SU-DHL-6 (cell line): ENCODE data around the gene FAM53B.

Experiments
- H2AFZ ChIP-seq: fragments of 200-600 bp; sonication (generic); 2 replicates; pipeline ENCODE4 v1.6.1; 2014; ENCODE audit warnings: low read depth, mild to moderate bottlenecking, moderate library complexity, mixed read lengths, antibody characterized with exemption, low read length; ENCODE audit not compliant: severe bottlenecking
- H3F3A ChIP-seq: fragments of 200-600 bp; shearing (Covaris generic); 2 replicates; pipeline ENCODE4 v1.6.0; 2016; ENCODE audit warnings: antibody characterized with exemption, mild to moderate bottlenecking; ENCODE audit not compliant: insufficient read depth
- H3K27ac ChIP-seq: fragments of 200-600 bp; sonication (generic); 2 replicates; pipeline ENCODE4 v1.5.1; 2016; ENCODE audit warnings: low read depth, mild to moderate bottlenecking, low read length, moderate library complexity, mixed read lengths
- H3K27me3 ChIP-seq: fragments of 200-600 bp; sonication (generic), shearing (Covaris generic); 2 replicates; pipeline ENCODE4 v1.6.0; 2014; ENCODE audit warnings: mild to moderate bottlenecking, low read length
- H3K36me3 ChIP-seq: fragments of 200-600 bp; sonication (generic); 2 replicates; pipeline ENCODE4 v1.6.1; 2014; ENCODE audit warnings: mild to moderate bottlenecking, low read length, mixed read lengths
- H3K4me2 ChIP-seq: fragments of 300-600, 200-600 bp; shearing (Covaris generic), sonication (generic); 2 replicates; pipeline ENCODE4 v1.6.0; 2014; ENCODE audit warnings: low read length, low read depth, mild to moderate bottlenecking; ENCODE audit not compliant: poor library complexity, severe bottlenecking
- H3K4me3 ChIP-seq: fragments of 200-600 bp; sonication (generic); 2 replicates; pipeline ENCODE4 v1.5.1; 2014; ENCODE audit warnings: antibody characterized with exemption, low read length, mild to moderate bottlenecking, mixed read lengths; ENCODE audit not compliant: insufficient read depth, poor library complexity, severe bottlenecking
- H3K79me2 ChIP-seq: fragments of 200-600 bp; sonication (generic); 2 replicates; pipeline ENCODE4 v1.6.1; 2014; ENCODE audit warnings: mild to moderate bottlenecking, low read length, moderate library complexity; ENCODE audit not compliant: insufficient read depth
- H3K9ac ChIP-seq: fragments of 200-600 bp; sonication (generic); 2 replicates; pipeline ENCODE4 v1.7.0; 2014; ENCODE audit warnings: mild to moderate bottlenecking, low read length
- H3K9me2 ChIP-seq: fragments of 200-600 bp; sonication (generic); replicated peaks from 2 replicates; pipeline ENCODE4 v1.6.1; 2014; ENCODE audit warnings: low read length; ENCODE audit not compliant: insufficient read depth
- H3K9me3 ChIP-seq: fragments of 200-600 bp; sonication (generic); 2 replicates; pipeline ENCODE4 v1.6.1; 2014; ENCODE audit warnings: low read length, mixed read lengths; ENCODE audit not compliant: insufficient read depth
- H4K20me1 ChIP-seq: fragments of 200-600 bp; sonication (generic); 2 replicates; pipeline ENCODE4 v1.6.1; 2014; ENCODE audit warnings: low read depth, mild to moderate bottlenecking, antibody characterized with exemption, low read length, moderate library complexity, mixed read lengths
- EZH2phosphoT487 ChIP-seq: fragments of 200-600 bp; sonication (generic), shearing (Covaris generic); conservative IDR thresholded peaks from 2 replicates; pipeline ENCODE4 v1.6.1; 2018; ENCODE audit warnings: mild to moderate bottlenecking, antibody characterized with exemption, low read length, moderate library complexity, mixed read lengths
- TF ChIP-seq, protein P1 (sequence below): fragments of 200-600 bp; sonication (generic); IDR thresholded peaks from one replicate; pipeline ENCODE4 v1.5.1; 2017; ENCODE audit warnings: antibody characterized with exemption, mild to moderate bottlenecking, low read length, moderate library complexity; ENCODE audit not compliant: insufficient read depth, poor library complexity, severe bottlenecking

FAM53B gene

DNA sequence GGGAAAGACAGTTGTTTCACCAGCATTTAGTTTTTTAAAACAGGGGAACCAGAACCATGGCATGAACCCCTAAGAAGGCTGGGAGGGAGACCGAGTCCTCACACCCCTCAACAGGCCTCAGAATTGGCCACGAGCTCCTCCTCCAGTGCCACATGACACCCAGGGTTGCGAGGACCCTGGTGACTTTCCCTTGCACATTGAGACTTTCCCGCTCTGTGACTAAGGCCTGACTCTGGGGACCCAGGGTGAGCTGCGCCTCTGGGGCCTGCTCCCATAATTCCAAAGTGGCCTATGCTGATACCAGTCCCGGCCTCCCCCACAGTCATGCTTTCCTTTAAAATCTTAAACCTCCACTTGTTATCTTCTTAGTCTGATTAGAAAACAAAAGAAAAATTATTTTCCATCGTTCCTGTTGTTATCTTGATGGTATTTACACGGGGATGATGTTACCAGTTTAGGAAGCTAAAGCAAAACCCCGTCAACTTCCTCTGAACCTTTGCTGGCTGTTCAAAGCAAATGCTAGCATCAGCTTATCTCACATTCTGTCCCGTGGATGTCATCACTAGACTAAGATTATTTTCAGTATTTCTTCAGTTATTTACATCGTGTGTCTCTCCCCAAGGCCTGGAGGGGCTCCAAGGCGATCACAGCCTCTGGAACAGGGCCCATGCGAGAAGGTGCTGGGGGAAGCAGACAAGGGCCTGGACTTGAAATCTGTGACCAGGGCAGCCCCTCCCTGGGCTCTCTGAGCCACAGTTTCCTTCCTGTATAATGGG, 42.1 kb downstream of the FAM53B start:
- Histone ChIP-seq H4K20me1 (peaks cover 14% of the 10 kb centered on the region; the same call in 1 of the 2 replicates), H3K36me3 (peaks cover 12% of the 10 kb centered on the region), H3K9ac (no peak overlapping the region), H3K9me2 (no peaks in the 10 kb centered on the region), H3K79me2 (peaks cover 99% of the 10 kb centered on the region), H3F3A (no peaks in the 10 kb centered on the region), H3K4me2 (no peak overlapping the region), H3K4me3 (no peak overlapping the region), H3K27me3 (no peaks in the 10 kb centered on the region), H2AFZ (no peak overlapping the region), H3K27ac (no peak overlapping the region), H3K9me3 (no peaks in the 10 kb centered on the region)
- no peak for TF ChIP-seq EZH2phosphoT487

DNA sequence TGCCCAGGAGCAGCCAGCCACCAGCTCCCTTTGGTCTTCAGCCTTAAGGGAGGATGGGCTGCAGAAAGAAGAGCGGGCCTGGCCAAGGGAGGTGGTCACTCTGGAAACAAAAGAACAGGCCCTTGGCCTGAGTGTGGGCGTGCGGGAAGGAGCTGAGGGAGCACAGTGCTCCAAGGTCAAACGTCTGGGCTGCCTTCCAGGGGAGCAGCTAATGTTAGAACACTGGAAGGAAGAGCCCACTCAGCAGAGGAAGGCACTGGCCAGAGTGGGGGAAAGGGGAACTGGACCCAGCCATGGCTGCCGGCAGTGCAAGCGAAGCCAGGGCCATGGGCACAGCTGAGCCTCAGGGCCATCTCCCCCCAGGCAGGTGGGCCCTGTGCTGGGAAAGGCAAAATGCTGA, 42.7 kb downstream of the FAM53B start:
- TF ChIP-seq, protein P1, sequence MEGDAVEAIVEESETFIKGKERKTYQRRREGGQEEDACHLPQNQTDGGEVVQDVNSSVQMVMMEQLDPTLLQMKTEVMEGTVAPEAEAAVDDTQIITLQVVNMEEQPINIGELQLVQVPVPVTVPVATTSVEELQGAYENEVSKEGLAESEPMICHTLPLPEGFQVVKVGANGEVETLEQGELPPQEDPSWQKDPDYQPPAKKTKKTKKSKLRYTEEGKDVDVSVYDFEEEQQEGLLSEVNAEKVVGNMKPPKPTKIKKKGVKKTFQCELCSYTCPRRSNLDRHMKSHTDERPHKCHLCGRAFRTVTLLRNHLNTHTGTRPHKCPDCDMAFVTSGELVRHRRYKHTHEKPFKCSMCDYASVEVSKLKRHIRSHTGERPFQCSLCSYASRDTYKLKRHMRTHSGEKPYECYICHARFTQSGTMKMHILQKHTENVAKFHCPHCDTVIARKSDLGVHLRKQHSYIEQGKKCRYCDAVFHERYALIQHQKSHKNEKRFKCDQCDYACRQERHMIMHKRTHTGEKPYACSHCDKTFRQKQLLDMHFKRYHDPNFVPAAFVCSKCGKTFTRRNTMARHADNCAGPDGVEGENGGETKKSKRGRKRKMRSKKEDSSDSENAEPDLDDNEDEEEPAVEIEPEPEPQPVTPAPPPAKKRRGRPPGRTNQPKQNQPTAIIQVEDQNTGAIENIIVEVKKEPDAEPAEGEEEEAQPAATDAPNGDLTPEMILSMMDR, result no peak
- TF ChIP-seq EZH2phosphoT487, result no peak
- H3K9ac ChIP-seq, result no peak overlapping the region
- no peaks in the 10 kb centered on the region for H3K9me3 ChIP-seq
- no peak overlapping the region for H3K4me2 ChIP-seq
- no peaks in the 10 kb centered on the region for H3K27me3 ChIP-seq
- no peak overlapping the region for H2AFZ ChIP-seq
- H4K20me1 ChIP-seq, result peaks cover 9% of the 10 kb centered on the region; the same call in 1 of the 2 replicates
- no peaks in the 10 kb centered on the region for H3K9me2 ChIP-seq
- peaks cover 12% of the 10 kb centered on the region for H3K36me3 ChIP-seq
- peaks cover 99% of the 10 kb centered on the region for H3K79me2 ChIP-seq
- H3K4me3 ChIP-seq, result no peak overlapping the region
- no peak overlapping the region for H3K27ac ChIP-seq
- H3F3A ChIP-seq, result no peaks in the 10 kb centered on the region

DNA sequence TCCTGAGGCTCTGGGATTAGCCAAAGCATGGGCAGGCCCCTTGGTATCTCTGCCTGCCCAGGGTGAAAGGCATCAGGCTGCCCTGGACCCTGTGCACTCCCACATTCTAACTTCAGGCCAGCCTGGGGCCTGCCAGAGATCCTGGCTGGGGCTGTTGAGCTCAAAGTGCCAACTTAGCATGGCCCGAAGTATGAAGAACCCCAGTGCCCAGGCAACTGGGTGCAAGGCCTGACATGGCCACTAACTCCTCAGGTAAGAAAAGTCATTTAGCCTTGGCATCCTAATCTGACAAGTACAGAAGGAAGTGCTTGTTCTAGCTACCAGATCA, 43.2 kb downstream of the FAM53B start:
- H3F3A ChIP-seq, result 0 out of 2 replicates have a peak, but pooled peaks cover 1% of the 10 kb centered on the region
- H3K9me3 ChIP-seq, result no peaks in the 10 kb centered on the region
- H3K4me3 ChIP-seq, result no peak overlapping the region
- H3K36me3 ChIP-seq, result peaks cover 13% of the 10 kb centered on the region
- TF ChIP-seq, protein P1, result no peak
- no peak for TF ChIP-seq EZH2phosphoT487
- no peak overlapping the region for H3K27ac ChIP-seq
- H3K9me2 ChIP-seq, result no peaks in the 10 kb centered on the region
- no peak overlapping the region for H3K4me2 ChIP-seq
- peaks cover 5% of the 10 kb centered on the region; the same call in 1 of the 2 replicates for H4K20me1 ChIP-seq
- H3K27me3 ChIP-seq, result no peaks in the 10 kb centered on the region
- H3K79me2 ChIP-seq, result peaks cover 99% of the 10 kb centered on the region
- H2AFZ ChIP-seq, result no peak overlapping the region
- H3K9ac ChIP-seq, result no peak overlapping the region
